Stomach (tissue), 4 donors: ENCODE data around the gene RASA1.

ENCODE experiments used
- CTCF ChIP-seq, 7 experiments: fragments of 450-650 bp in 4 of 7; fragments of 200-600 bp in 3 of 7; sonication (generic) in 3 of 7; IDR thresholded peaks; one replicate each; pipeline ENCODE4 v1.5.1; 2016 to 2019; ENCODE audit warnings: antibody characterized with exemption in 7 of 7, control low read depth in 2 of 7, mild to moderate bottlenecking in 1 of 7
- EP300 ChIP-seq: sonication (generic); formaldehyde crosslinking; IDR thresholded peaks from one replicate; pipeline ENCODE4 v1.6.1; 2017; ENCODE audit warnings: antibody characterized with exemption
- POLR2A ChIP-seq, 4 donors: fragments of 450-650 bp; IDR thresholded peaks; one replicate each; pipeline ENCODE4 v1.6.1; 2016; ENCODE audit warnings: antibody characterized with exemption in 4 of 4, control low read depth in 2 of 4, mild to moderate bottlenecking in 1 of 4, moderate library complexity in 1 of 4
- POLR2AphosphoS5 ChIP-seq, 3 donors: sonication (generic); formaldehyde crosslinking; IDR thresholded peaks; one replicate each; pipeline ENCODE4 v1.6.1; 2016; ENCODE audit warnings: antibody characterized with exemption in 3 of 3

DNA sequence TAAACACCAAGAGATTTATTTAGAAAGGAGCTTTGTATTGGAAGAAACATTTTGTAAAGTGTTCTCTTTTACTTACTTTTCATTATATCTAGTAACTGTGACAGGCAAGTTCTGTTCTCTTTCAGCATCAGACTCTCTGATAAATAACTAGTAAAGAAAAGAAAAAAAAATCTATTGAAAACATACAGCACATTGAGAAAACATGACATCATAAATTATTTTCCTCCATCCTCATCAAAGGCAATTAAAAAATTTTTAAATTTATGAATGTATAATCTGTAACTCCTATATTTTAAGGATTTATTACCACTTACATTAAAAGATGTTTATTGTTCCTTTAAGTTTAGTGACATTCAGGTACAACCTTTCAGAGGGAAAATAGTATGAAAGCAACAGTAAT is 133.9 kb downstream of the RASA1 start:
- TF ChIP-seq EP300 (no peak), POLR2A (IDR thresholded peaks at IDR 0.05) (no peak), CTCF (IDR thresholded peaks at IDR 0.05) (no peak), POLR2AphosphoS5 (IDR thresholded peaks at IDR 0.05) (no peak)
